Measurements from ENCODE around the gene CHST5.

CHST5 gene

DNA sequence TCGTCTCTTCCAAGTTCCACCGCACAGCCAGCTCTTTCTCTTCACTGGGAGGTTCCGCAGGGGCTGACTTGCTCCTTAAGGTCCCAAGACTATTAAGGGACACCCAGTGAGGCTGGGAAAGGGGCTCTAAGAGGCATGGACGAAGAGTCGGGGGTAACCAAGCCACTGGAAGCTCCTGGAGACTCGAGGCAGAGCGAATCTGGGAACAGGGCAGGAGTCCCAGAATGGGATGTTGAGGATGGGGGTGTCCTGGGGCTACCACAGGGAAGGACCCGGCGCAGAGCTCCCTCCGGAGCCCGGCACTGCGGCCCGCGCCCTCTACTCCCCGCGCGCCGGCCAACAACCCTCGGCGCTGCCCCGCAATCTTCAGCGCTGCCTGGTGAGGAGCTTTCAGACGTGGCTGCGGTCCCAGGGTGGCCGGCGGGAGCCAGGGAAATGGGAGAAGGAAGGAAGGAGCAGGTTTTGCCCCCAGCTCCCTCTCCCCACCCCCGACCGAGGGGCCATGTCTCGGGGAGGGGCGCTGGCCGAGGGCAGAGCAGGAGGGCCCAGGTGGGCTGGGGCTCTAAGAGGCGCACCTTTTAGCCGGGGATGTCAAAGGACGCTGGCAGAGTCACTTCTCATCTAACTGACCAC is 581 bp downstream of the CHST5 start:
- no peak overlapping the region for H3K4me3 ChIP-seq (replicated peaks in 1 of 2; ENCODE audit: low read depth in 2 of 2, low read length in 2 of 2)
- TF ChIP-seq, protein P1, sequence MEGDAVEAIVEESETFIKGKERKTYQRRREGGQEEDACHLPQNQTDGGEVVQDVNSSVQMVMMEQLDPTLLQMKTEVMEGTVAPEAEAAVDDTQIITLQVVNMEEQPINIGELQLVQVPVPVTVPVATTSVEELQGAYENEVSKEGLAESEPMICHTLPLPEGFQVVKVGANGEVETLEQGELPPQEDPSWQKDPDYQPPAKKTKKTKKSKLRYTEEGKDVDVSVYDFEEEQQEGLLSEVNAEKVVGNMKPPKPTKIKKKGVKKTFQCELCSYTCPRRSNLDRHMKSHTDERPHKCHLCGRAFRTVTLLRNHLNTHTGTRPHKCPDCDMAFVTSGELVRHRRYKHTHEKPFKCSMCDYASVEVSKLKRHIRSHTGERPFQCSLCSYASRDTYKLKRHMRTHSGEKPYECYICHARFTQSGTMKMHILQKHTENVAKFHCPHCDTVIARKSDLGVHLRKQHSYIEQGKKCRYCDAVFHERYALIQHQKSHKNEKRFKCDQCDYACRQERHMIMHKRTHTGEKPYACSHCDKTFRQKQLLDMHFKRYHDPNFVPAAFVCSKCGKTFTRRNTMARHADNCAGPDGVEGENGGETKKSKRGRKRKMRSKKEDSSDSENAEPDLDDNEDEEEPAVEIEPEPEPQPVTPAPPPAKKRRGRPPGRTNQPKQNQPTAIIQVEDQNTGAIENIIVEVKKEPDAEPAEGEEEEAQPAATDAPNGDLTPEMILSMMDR (IDR thresholded peaks at IDR 0.05; ENCODE audit: low read depth, low read length), result no peak
- no peak for DNase-seq (ENCODE audit: low read depth in 2 of 2)

DNA sequence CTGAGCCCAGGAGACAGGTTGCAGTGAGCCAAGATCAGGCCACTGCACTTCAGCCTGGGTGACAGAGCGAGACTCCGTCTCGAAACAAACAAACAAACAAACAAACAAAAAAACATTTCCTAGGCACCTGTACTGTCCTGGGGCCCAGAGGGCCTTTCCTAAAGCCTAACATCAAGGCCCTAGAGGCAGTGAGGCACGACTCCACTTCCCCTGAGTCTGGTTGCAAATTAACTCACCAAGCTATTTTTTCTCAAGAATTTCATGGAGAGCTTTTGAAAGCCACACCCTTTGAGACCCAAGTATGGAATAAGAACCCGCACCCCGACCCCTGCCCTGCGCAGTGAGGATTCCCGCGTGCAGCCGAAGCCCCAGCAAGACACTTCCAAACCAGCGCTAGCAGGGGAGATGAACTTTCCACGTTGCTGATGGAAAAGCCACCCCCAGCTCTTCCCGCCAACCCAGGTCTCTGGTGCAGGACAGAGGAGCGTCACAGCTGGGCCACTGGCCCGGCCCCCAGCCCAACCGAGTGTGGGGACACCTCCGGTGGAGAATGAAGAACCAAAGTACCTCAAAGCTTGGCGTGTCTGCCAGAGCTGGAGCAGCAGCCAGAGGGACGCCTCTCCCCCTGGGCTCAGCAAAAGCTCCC is 1.2 kb downstream of the CHST5 start:
- no peak for DNase-seq (ENCODE audit: low read depth in 2 of 2)
- TF ChIP-seq, protein P1 (IDR thresholded peaks at IDR 0.05; ENCODE audit: low read depth, low read length), result no peak
- no peak overlapping the region for H3K4me3 ChIP-seq (replicated peaks in 1 of 2; ENCODE audit: low read depth in 2 of 2, low read length in 2 of 2)

DNA sequence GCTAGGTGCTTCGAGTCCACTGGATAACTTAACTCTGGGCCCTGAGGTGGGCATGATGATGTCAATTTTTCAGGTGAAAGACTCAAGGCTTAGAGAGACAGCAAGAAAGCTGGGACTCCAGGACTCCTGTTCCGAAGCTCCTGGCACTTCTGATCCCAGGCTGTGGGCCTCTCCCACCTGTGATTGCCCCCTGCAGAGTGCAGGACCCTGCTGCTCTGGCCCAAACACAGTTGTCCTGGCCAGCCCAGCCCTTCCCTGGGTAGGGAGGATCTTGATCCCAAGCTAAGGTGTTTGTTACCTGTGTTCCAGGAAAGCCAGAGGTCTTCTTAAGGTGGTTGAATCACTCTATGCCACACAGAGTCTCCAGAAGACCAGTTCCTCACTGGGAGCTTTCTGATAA is 3.1 kb downstream of the CHST5 start:
- H3K4me3 ChIP-seq (replicated peaks in 1 of 2; ENCODE audit: low read depth in 2 of 2, low read length in 2 of 2), result no peak overlapping the region
- TF ChIP-seq, protein P1 (IDR thresholded peaks at IDR 0.05; ENCODE audit: low read depth, low read length), result no peak
- no peak for DNase-seq (ENCODE audit: low read depth in 2 of 2)

DNA sequence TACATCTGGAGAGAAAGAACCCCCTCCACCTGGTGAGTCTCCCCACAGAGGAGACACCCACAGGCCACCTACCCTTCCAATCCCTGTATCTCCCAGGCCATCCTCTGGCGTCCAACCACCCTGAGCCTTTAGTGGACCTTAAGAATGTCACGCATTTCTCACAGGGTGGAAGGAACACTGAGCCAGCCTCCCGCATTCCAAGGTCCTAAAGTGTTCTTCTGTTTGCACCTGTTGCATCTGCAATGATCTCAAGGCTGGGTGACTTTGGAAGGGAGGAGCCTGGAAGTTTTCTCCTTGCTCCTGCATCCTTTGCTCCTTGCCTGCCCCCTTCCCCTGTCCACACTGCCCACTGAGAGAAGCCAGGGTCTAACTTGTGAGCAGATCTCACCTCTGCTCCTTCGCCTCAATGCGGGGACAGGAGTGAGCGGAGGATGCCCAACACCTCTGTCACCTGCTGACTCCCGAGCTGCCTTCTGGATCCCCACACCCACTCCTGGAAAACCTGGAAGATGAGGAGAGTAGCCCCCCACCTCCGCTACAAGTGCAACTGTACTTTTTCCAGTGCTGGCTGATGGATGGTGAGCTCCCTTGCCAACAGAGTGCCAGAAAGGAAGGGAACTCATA is 3.7 kb downstream of the CHST5 start:
- TF ChIP-seq, protein P1 (IDR thresholded peaks at IDR 0.05; ENCODE audit: low read depth, low read length), result no peak
- H3K4me3 ChIP-seq (replicated peaks in 1 of 2; ENCODE audit: low read depth in 2 of 2, low read length in 2 of 2), result no peak overlapping the region
- DNase-seq (ENCODE audit: low read depth in 2 of 2), result no peak

DNA sequence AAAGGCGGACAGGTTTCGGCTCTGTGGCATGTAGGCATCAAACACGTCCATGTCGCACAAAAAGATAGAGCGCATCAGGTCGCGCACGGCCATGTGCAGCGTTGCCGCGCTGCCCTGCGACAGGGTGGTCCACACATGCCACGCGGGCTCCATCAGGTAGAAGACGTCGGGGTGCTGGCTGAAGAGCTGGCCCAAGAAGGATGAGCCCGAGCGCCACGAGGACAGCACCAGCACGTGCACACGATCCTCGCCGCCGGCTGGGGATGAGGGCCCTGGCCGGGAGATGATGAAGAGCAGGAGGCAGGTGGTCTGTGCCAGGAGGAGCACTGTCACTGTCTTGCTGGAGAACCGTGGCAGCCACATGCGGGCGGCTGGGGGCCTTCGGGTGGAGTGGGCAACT is 5.9 kb downstream of the CHST5 start:
- no peak overlapping the region for H3K4me3 ChIP-seq (replicated peaks in 1 of 2; ENCODE audit: low read depth in 2 of 2, low read length in 2 of 2)
- TF ChIP-seq, protein P1 (IDR thresholded peaks at IDR 0.05; ENCODE audit: low read depth, low read length), result no peak
- DNase-seq (ENCODE audit: low read depth in 2 of 2), result no peak

DNA sequence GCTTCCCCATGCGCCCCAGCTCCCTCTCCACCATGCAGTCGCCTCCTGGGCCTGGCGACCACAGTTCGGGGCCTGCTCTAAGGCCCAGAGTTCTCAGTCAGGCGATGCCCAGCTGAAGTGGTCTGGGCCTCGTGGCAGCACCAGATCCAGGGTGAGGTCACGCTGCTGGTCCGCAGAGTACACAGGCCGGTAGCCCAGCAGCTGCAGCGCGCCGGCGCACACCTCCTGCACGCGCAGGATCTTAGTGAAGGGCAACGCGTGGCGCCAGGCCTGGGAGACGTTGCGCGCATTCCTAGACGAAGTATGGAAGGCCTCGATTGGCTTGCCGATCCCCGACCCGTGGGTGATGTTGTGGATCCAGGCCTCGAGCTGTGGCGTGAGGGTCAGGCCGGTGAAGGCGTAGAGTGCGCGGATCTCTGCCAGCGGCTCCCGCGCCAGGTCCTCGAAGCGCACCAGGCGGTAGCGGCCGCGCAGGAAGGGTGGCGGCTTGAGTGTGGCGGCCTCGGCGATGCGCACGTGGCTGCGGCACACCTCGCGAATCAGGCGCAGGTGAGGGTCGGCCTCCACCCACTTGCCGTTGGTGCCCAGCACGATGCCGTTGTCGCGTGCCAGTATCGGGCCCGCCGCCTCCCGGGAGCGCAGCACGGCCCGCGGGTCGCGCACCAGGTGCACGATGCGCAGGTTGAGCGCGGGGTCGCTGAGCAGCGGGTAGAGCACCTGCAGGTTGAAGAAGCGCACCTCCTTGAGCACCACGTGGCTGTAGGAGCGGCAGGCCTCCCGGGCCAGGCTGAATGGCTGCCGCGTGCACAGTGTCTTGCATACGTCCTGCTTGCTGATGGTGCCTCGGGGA is 6.6 kb downstream of the CHST5 start:
- H3K4me3 ChIP-seq (replicated peaks in 1 of 2; ENCODE audit: low read depth in 2 of 2, low read length in 2 of 2), result no peak overlapping the region
- DNase-seq (ENCODE audit: low read depth in 2 of 2), result no peak
- TF ChIP-seq, protein P1 (IDR thresholded peaks at IDR 0.05; ENCODE audit: low read depth, low read length), result no peak

Data from cardiac fibroblast (primary cell).